ENCODE data around the gene C19orf81.
"Not testable (repeated sequence)": the region's sequence is repeated elsewhere in the genome, so short reads cannot be mapped to it uniquely, and the experiment has no call there.

The C19orf81 gene

DNA sequence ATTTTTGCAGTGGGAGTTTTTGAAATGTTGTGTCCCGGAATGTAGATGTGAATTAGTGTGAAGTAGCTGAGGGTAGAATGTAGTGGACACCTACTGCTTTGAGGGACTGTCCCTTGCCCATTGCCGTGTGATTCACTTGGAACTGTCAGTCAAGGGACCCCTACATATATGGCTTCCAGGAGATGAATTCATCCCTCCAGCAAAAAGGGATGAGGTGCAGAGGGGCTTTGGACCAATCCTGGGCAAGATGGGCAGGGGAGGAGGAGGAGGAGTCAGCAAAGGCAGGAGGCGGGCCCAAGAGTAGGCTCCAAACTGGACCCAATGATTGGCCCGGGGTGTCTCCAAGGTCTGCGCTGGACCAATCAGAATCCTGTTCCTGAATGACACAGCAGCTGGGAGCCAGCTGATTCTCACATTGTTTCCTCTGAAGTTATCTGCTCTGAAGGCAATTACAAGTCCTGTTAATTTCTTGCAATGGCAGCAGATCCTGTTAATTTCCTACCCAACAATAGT, 28.8 kb upstream of the C19orf81 start:
- H3K4me3 ChIP-seq (ENCODE audit: low read length, poor library complexity, severe bottlenecking); H3K9me3 ChIP-seq (ENCODE audit: insufficient read depth, low read depth, low read length); H3K4me1 ChIP-seq (ENCODE audit: insufficient read depth, low read length, poor library complexity, severe bottlenecking); H3K79me2 ChIP-seq (ENCODE audit: insufficient read depth, low read length); H3K9me2 ChIP-seq (replicated peaks; ENCODE audit: low read depth, low read length); H3K9ac ChIP-seq (ENCODE audit: low read depth, low read length, poor library complexity, severe bottlenecking); H4K20me1 ChIP-seq (ENCODE audit: insufficient read depth, low read length, poor library complexity, severe bottlenecking); H3K36me3 ChIP-seq (ENCODE audit: insufficient read depth, low read length); H3K4me2 ChIP-seq (ENCODE audit: low read depth, low read length, poor library complexity, severe bottlenecking); H3F3A ChIP-seq (ENCODE audit: low read depth); H3K27me3 ChIP-seq (ENCODE audit: insufficient read depth, low read length, poor library complexity, severe bottlenecking); H2AFZ ChIP-seq (ENCODE audit: low read length): not testable (repeated sequence)

DNA sequence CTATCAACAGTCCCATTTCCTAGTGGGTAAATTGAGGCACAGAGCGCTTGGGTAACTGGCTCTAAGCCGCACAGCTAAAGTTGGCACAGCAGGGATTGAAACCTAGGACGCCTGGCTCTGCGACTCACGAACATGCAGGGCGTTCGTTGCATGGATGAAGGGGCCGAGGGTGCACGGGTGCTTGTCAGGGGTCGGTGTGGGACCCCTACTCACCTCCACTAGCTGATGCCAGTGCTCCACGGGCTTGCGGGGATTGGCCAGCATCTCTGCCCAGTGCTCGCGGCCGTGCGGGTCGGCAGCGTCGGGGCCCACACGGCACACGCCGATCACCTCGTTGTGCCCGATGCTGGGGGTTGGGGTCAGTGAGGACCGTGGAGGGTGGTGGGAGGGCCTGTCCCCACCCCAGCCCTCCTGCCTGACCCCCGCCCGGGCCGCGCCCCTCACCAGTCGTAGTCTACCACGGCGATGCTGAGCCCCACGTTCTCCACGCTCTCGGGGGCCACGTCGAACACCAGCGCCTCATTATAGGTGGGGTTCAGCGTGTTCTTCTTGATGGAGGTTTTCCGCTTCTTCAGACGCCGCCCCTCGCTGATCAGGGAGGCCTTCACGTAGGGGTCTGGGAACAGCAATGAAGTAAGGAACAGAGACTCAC, 24.2 kb upstream of the C19orf81 start:
- Histone ChIP-seq H2AFZ (ENCODE audit: low read length) (no peak overlapping the region), H3K4me1 (ENCODE audit: insufficient read depth, low read length, poor library complexity, severe bottlenecking) (no peaks in the 10 kb centered on the region), H4K20me1 (ENCODE audit: insufficient read depth, low read length, poor library complexity, severe bottlenecking) (no peaks in the 10 kb centered on the region), H3K9me2 (replicated peaks; ENCODE audit: low read depth, low read length) (no peaks in the 10 kb centered on the region), H3K79me2 (ENCODE audit: insufficient read depth, low read length) (no peaks in the 10 kb centered on the region), H3K36me3 (ENCODE audit: insufficient read depth, low read length) (no peaks in the 10 kb centered on the region), H3K9me3 (ENCODE audit: insufficient read depth, low read depth, low read length) (no peaks in the 10 kb centered on the region), H3K27me3 (ENCODE audit: insufficient read depth, low read length, poor library complexity, severe bottlenecking) (no peaks in the 10 kb centered on the region), H3K9ac (ENCODE audit: low read depth, low read length, poor library complexity, severe bottlenecking) (no peak overlapping the region), H3F3A (ENCODE audit: low read depth) (no peaks in the 10 kb centered on the region), H3K4me3 (ENCODE audit: low read length, poor library complexity, severe bottlenecking) (no peak overlapping the region), H3K4me2 (ENCODE audit: low read depth, low read length, poor library complexity, severe bottlenecking) (no peak overlapping the region)
- no peak for TF ChIP-seq EZH2phosphoT487 (IDR thresholded peaks at IDR 0.05; ENCODE audit: borderline replicate concordance)
- TF ChIP-seq, protein P1, sequence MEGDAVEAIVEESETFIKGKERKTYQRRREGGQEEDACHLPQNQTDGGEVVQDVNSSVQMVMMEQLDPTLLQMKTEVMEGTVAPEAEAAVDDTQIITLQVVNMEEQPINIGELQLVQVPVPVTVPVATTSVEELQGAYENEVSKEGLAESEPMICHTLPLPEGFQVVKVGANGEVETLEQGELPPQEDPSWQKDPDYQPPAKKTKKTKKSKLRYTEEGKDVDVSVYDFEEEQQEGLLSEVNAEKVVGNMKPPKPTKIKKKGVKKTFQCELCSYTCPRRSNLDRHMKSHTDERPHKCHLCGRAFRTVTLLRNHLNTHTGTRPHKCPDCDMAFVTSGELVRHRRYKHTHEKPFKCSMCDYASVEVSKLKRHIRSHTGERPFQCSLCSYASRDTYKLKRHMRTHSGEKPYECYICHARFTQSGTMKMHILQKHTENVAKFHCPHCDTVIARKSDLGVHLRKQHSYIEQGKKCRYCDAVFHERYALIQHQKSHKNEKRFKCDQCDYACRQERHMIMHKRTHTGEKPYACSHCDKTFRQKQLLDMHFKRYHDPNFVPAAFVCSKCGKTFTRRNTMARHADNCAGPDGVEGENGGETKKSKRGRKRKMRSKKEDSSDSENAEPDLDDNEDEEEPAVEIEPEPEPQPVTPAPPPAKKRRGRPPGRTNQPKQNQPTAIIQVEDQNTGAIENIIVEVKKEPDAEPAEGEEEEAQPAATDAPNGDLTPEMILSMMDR (conservative IDR thresholded peaks at IDR 0.05; ENCODE audit: low read length) = no peak

DNA sequence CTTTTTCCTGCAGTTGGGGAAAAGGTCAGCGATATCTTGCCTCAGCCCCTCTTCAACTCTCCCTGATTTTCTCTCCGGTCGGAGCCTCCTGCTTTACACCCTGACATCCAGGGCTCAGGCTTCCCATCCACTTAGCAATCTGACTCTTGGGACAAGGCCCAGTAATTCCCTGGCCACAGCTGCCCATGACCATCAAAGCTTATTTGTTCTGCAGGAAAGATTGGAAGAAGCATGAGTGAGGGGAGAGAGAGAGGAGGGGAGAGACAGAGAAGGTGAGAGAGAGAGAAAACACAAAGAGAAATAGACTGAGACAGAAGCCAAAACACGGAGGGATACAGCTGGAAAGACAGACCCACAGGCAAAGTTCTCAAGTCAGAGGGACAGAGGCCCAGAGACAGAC, 23.2 kb upstream of the C19orf81 start:
- no peaks in the 10 kb centered on the region for H3K27me3 ChIP-seq (ENCODE audit: insufficient read depth, low read length, poor library complexity, severe bottlenecking)

More for the DNA sequence above, 23.2 kb upstream of the C19orf81 start:
- Histone ChIP-seq H3K9me3 (ENCODE audit: insufficient read depth, low read depth, low read length) (no peaks in the 10 kb centered on the region), H3K79me2 (ENCODE audit: insufficient read depth, low read length) (no peaks in the 10 kb centered on the region), H3K36me3 (ENCODE audit: insufficient read depth, low read length) (no peaks in the 10 kb centered on the region), H3K9me2 (replicated peaks; ENCODE audit: low read depth, low read length) (no peaks in the 10 kb centered on the region), H3K4me2 (ENCODE audit: low read depth, low read length, poor library complexity, severe bottlenecking) (no peak overlapping the region), H4K20me1 (ENCODE audit: insufficient read depth, low read length, poor library complexity, severe bottlenecking) (no peaks in the 10 kb centered on the region), H3F3A (ENCODE audit: low read depth) (no peaks in the 10 kb centered on the region), H3K9ac (ENCODE audit: low read depth, low read length, poor library complexity, severe bottlenecking) (no peak overlapping the region), H3K4me3 (ENCODE audit: low read length, poor library complexity, severe bottlenecking) (no peak overlapping the region), H2AFZ (ENCODE audit: low read length) (no peak overlapping the region), H3K4me1 (ENCODE audit: insufficient read depth, low read length, poor library complexity, severe bottlenecking) (no peaks in the 10 kb centered on the region)
- no peak for TF ChIP-seq EZH2phosphoT487 (IDR thresholded peaks at IDR 0.05; ENCODE audit: borderline replicate concordance)
- TF ChIP-seq, protein P1 (conservative IDR thresholded peaks at IDR 0.05; ENCODE audit: low read length) = no peak
